DMS 273 (cell line): Measurements from ENCODE around the gene MBNL3.
A peak's percentile ranks its signal among the peaks of the same experiment; 100 is the strongest.

Source experiments
- DNase-seq: peaks from one replicate; lab custom pipeline; 2025; ENCODE audit not compliant: unreplicated experiment; lab: John Stamatoyannopoulos, UW

MBNL3 gene

DNA sequence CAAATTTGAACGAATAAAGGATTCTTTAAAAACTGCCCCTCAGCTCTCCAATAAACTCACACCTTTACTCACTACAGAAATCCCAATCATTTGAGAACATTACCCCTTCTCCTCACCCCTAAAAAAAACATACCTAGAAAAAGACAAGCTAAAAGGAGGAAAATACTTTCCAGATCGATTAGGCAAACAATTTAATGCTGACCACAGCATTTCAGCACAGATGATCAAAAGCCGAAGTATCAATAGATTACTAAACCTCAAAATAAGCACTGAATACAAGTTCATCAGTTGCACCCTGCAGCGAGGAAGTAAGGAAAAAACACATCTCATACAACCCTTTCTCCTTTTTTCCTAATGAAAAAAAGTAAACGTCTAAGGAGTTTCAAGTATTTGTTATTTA, 65.5 kb downstream of the MBNL3 start:
- DNase-seq, result no peak

DNA sequence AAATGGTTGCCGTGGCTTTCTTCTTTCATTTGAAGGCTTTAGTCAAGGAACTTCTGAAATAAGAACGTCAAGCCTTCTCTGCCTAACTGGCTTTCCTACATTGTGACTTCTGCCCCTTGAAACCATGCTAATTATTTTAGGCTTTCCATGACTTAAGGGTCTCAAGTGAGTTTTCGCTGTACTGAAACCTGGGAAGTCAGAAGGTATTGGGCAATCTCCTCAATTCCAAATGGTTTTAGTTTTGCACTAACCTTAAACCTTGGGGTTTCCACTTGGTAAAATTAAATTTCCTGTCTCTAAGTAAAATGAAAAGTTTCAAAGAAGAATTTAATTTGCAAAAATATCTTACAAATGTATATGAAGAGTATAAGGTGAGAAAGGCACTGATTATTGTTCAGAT, 73.8 kb downstream of the MBNL3 start:
- DNase-seq, result no peak

GRCh38 chrX:132414404-132414803, 74.4 kb downstream of the MBNL3 start:
- no peak for DNase-seq

- peak; percentile 5 for DNase-seq
Observed at GRCh38 chrX:132413459-132413858, 75.4 kb downstream of the MBNL3 start.

- no peak for DNase-seq
Observed at GRCh38 chrX:132412208-132412607, 76.6 kb downstream of the MBNL3 start.

GRCh38 chrX:132411310-132411977, 77.4 kb downstream of the MBNL3 start:
- DNase-seq, result no peak

DNA sequence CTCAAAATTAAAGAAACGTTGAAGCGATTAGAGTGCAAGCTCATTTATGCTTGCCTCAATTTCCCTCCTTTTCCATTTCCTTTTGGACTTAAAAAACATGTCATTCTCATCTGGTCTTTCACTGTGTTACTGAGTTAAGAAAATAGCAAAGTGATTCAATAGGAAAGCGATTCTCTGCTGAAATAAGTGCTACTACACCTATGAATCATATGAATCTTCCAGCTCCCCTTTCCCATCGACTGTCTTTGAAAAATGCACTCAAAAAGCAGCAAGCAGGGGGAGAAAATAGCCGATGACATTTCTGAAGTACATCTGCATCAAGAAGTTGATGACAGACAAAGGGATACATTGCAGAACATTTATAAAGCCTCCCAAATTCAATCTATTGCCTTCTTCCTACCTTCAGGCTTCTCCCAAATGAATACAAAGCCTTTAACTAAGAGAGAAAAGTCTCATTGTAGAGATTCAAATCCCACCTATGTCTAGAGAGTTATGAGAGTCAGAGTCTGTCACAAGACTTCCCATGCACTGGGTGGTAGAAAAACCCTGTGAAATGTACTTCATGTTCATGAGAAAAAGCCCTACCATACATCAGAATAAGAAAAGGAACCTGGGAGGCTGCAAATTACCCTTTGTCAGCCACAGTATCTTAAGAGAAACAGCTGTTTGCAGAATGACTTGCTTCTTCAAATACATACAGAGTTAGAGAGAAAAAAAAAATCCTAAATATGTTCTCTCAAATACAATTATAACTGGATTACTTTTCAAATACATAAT, 78.9 kb downstream of the MBNL3 start:
- no peak for DNase-seq

DNA sequence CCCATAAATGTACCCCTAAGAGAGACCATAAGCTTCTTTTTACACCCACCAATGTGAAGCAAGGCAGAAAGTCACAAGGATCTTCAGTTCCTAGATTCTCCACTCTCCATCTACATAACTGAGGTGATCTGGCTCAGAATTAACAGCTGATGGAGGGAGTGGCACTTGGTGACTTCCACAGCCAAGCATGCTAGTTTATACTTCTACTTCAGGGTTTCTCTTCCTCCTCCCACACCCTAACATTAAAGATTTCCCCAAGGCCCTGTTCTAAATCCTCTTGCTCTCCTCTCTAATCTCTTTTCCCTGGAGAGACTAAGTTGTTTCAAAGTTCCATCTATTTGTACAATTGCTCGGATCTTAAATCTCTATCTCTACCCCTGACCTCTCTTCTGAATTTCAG, 81.1 kb downstream of the MBNL3 start:
- no peak for DNase-seq

GRCh38 chrX:132406106-132406505, 82.7 kb downstream of the MBNL3 start:
- DNase-seq, result no peak

DNA sequence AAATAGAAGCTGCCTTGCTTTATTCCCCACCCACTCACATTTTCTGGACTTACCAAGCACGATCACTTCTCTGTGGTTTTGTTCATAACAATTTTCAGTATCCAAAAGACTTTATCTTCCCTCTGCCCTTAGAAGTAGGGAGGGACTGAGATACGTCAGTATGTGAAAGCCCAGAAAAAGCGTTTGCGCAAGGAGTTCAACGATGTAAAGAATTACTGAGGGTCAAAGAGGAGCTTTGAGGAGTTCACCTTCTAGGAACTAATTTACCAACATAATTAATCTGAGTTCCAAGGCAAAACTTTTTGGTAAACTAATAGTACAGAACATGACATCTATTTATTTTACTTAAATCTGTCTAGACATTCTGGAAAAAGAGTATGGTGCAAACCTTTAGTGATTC, 84.6 kb downstream of the MBNL3 start:
- DNase-seq, result no peak

GRCh38 chrX:132401935-132402334, 86.9 kb downstream of the MBNL3 start:
- DNase-seq, result no peak

DNA sequence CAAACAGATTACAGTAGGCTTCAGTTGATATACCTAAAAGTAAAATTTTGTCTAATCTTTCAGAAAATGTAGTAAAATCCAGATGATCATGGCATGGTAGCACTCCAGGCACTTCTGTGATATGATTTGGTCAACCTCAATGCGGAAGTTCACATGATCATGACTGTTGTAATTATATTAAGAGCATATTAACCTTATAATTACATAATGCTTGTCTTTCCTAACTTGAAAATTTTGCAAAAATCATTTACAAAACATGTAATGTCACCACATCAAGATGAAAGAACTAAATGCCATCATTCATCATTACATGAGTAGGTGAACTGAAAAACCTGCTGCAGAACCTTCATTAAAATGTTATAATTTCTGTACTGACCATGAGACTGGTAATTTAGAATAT, 88.1 kb downstream of the MBNL3 start:
- DNase-seq, result no peak

DNA sequence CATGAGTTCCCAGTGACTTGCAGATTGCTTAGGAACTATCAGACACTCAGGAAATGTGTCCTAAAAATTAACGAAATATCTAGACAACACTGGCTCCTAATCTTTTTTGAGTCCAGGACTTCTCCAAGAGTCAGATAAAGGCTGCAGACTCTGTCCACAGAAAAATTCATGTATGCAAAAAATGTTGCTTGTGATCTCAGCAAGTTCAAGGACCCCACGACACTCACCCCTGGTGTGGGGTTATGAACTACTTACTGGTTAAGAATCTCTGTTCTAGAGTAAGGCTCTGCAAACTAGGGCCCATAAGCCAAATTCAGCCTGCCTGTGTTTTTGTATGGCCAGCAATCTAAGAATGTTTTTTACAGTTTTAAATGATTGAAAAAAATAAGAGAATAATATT, 93.2 kb downstream of the MBNL3 start:
- DNase-seq, result no peak

DNA sequence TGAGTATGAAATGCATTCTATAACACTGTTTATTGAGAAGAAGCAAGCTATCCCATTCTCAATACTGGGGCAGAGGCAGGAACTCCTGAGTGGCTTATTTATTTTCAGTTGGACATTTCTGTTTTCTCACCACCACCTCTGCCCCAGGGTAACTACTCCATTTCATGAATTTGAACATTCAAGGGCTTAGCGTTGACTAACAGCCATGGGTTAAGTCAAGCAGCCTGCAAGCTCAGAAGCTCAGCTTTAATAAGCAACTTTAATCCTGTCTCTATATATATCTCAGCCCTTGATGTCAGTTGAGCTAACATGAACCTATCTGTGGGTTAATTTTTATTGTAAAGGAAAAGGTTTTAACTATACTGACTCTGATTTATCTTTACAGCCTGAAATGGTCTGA, 93.8 kb downstream of the MBNL3 start:
- DNase-seq, result no peak

DNA sequence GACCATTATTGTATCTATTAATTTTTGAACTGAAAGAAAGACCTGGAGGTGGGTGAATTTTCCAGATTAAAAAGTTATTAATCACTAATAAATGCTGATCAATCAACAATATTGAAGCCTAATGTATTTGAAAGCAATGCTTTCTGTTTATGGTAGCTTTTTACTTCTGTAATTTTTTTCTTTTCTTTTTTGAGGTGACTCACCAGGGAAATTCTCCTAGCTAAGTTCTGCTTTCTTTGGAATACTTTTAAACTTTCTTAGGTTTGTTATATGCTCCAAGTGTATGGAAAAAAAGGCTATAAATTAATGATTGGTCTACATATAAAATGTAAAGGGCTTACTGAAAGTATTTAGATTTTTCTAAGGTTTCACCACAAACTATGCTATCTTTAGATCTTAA, 94.2 kb downstream of the MBNL3 start:
- no peak for DNase-seq

DNA sequence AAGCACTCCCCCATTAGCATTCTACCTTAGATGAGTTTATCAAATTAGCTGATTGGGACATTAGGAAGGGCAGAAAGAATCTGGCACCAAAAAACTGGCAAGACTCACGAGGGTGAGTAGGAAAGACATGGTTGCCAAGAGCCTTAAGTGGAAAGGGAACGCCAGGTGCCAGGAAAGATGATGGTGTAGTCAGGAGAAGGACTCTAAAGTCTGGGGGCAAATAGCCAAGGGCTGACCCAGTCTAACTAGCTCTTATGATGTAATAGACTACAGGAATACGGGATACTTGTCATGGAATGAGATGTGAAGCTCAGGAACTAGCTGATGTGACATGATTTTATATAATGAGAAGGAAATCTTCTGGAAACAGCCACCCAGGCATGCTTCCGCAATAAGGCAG, 94.8 kb downstream of the MBNL3 start:
- no peak for DNase-seq

- no peak for DNase-seq
Observed at GRCh38 chrX:132393485-132393884, 95.4 kb downstream of the MBNL3 start.

DNA sequence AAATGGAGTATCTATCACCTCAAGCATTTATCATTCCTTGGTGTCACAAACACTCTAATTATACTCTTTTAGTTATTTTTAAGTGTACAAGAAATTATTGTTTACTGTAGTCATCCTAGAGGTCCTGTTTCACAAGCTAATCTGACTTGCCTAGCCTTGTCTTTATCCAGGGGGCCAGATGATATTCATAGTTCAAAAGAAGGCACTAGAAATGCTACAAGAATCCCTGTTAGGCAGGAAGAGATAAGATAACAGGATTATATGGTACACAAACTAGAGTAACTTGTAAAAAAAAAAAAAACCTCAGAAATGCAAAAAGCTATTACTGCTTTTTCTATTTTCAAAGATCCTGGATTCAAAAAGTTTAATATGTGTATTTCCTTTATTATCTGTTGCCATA, 95.8 kb downstream of the MBNL3 start:
- no peak for DNase-seq

- no peak for DNase-seq
Observed at GRCh38 chrX:132390792-132391191, 98.0 kb downstream of the MBNL3 start.

DNA sequence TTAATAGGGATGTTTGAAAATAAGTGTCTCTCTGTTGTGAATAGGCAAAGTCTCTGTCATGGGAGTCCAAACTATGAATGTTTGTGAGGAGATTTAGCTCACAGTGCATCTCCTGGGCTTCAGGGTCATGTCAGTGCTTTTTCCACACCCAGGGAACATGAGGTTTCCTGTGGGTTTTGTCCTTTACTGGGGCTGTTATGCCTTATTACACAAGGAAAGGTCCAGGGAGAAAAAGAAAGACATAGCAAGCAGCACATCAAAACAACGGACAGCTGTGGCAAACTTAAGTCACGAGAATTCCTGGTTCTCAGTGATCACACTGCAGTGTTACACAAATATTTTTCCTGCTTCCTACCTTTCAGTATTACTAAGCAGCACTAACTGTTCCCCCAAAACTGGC, 99.4 kb downstream of the MBNL3 start:
- no peak for DNase-seq

DNA sequence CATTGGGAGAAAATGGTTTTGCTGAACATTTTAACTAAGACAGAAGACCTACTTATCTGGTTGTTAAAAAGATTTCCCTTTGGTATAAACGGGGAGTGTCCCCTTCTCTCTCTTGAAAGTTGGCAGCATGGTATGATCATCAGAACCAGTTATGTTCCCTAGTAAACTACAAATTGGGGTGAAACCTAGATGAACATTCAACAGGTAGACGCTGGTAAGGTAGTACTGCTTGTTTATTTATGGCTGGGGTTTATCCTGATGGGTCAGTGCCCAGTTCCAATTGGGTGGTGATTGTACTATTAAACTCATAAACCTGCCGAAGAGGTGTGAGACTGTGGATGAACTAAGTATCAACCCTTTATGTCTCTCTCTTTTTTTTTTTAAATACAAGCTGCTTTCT, 100.5 kb downstream of the MBNL3 start:
- DNase-seq, result no peak

- DNase-seq, result no peak
Observed at GRCh38 chrX:132384301-132384700, 104.5 kb downstream of the MBNL3 start.

DNA sequence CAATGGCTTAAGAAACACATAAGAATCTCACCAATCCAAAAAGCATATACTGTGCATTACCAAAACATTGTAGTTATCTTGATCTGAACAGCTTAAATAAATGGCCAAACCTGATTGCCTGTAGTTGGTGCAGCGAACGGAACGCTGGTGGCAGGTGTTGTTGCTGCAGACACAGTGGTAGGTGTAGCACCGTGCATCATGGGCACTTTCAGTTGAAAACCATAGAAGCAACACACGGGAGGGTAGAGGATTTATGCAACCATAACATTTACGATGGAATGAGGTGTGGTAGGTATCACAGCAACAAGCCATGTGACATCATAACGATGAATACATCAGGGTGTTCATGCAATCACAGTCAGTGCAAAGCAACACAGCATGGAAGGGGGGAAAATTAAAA, 106.8 kb downstream of the MBNL3 start:
- DNase-seq, result no peak
